ENCODE results near the gene NBPF1.
"Not testable (repeated sequence)": the region's sequence is repeated elsewhere in the genome, so short reads cannot be mapped to it uniquely, and the experiment has no call there.

DNA sequence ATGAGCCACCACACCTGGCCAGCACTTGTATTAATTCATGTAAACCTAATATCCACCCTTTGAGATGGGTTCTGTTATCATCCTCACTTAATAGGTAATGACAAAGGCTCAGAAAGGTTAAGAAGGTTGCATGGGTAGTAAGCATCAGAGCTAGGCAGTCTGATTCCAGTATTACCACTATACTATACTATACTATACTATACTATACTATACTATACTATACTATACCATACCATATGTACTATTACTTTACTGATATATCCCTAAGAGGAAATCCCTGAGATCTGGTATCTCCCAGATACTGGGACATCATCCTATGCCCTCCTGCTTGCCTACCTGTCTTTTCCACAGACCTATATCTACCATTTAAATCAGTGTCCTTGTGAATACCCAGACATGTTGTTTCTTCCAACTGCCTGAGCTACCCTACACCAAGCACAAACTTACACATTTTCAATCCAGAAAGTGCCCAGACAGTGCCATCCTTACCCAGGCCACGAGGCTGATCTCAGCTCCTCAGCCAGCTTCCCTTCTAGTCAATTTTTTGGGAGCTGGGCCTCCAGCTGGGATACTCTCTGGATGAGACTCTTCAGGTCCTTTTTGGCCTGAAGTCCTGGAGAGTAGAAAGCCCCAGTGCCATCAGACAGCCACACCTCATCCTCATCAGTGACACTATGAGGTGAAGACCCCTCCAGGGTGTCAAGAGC lies 63.0 kb downstream of the NBPF1 start:
- not testable (repeated sequence) for TF ChIP-seq LEF1 (IDR thresholded peaks at IDR 0.05; ENCODE audit: borderline replicate concordance); SP1 (IDR thresholded peaks at IDR 0.05); BHLHE40 (IDR thresholded peaks at IDR 0.05; ENCODE audit: borderline replicate concordance); ELF4 (IDR thresholded peaks at IDR 0.05)

Measured in HEK293T (cell line).